T-helper 1 cell treated with Interleukin-12 subunit alpha and Interleukin-12 subunit beta and Interleukin-4 antibody, amounts not matched to agents 30 ng/mL and 1 ng/mL, for 36 hours (primary cell): ENCODE results near the gene MT1A. TPM values are rescaled to one million over a fixed set of nuclear protein-coding genes. Genes with fewer than 3 reads are reported as not detected.

Experiments used
- total RNA-seq: library from RNA; stranded (reverse); gene quantifications from 2 replicates; pipeline ENCODE4 v1.2.3, GENCODE V29; 2022

Gene MT1A
- total RNA-seq, 1 donor from 2014 or later: not detected

Other genes starting within 250 kb of the MT1A start
- 50.3 and 51.1 TPM in 2 replicates for gene AMFR, start 213.1 kb upstream of the MT1A start, total RNA-seq
- gene NUDT21, start 187.3 kb upstream of the MT1A start, total RNA-seq: 190 and 193 TPM in 2 replicates
- 52.5 and 57.2 TPM in 2 replicates for gene OGFOD1, start 187.1 kb upstream of the MT1A start, total RNA-seq
- gene BBS2, start 118.6 kb upstream of the MT1A start, total RNA-seq: 12.1 and 15.9 TPM in 2 replicates
- not detected in 2 replicates for gene MT4, start 73.6 kb upstream of the MT1A start, total RNA-seq
- 2.5 and 5.0 TPM in 2 replicates for gene MT3, start 49.1 kb upstream of the MT1A start, total RNA-seq
- gene MT2A, start 30.1 kb upstream of the MT1A start, total RNA-seq: 314 and 350 TPM in 2 replicates
- gene MT1E, start 12.9 kb upstream of the MT1A start, total RNA-seq: 152 and 159 TPM in 2 replicates
- gene MT1M, start 6.0 kb upstream of the MT1A start, total RNA-seq: not detected in 2 replicates
- not detected in 2 replicates for gene MT1B, start 13.2 kb downstream of the MT1A start, total RNA-seq
- 21.9 and 25.2 TPM in 2 replicates for gene MT1F, start 19.3 kb downstream of the MT1A start, total RNA-seq
- gene MT1G, start 29.4 kb downstream of the MT1A start, total RNA-seq: 24.1 and 28.8 TPM in 2 replicates
- 2.8 and 4.9 TPM in 2 replicates for gene MT1H, start 31.1 kb downstream of the MT1A start, total RNA-seq
- gene MT1X, start 43.8 kb downstream of the MT1A start, total RNA-seq: 69.0 and 74.7 TPM in 2 replicates
- 102 and 107 TPM in 2 replicates for gene NUP93, start 91.5 kb downstream of the MT1A start, total RNA-seq
- not detected in 2 replicates for gene SLC12A3, start 226.5 kb downstream of the MT1A start, total RNA-seq